ENCODE measurements around the gene PAPPA2.
"Not testable (repeated sequence)": the region's sequence is repeated elsewhere in the genome, so short reads cannot be mapped to it uniquely, and the experiment has no call there.

The PAPPA2 gene

GRCh38 chr1:176605176-176605575 is 142.2 kb downstream of the PAPPA2 start:
- DNase-seq = no peak

DNA sequence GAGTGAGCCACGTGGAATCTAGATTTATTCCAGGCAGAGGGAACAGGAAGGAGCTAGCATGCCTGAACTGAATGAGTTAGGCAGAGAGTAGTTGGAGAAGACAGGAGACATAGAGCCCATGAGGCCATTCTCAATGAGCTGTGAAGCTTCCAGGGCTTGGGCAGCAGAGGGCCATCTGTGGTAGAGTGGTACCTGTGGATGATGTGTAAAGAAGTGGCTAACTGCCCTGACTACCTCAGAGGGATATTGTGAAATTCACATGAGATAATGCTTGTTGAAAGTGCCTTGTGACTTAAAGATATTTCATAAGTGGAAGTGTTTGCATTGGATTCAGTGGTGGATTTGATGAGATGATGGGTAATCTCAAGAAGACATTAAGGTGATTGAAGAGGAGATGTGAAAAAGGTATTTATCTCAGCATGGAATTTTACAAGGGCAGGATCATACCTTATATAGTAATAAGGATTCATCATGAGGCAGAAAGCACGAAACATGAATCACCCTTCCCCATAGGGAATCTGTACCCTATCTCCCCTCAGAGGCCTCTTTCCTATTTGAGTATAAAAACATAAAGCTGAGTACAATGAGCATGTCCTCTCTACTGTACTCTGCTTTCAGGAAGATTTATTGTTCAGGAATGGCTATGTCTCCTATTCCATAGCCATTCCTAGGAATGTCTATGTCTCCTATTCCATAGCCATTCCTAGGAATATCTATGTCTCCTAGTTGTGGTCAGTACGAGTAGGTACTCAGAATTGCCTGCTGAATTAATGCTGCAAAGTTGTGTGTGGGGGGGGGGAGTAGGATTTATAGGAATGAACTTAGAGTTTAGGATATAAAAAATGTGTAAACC is 146.8 kb downstream of the PAPPA2 start:
- DNase-seq = no peak

DNA sequence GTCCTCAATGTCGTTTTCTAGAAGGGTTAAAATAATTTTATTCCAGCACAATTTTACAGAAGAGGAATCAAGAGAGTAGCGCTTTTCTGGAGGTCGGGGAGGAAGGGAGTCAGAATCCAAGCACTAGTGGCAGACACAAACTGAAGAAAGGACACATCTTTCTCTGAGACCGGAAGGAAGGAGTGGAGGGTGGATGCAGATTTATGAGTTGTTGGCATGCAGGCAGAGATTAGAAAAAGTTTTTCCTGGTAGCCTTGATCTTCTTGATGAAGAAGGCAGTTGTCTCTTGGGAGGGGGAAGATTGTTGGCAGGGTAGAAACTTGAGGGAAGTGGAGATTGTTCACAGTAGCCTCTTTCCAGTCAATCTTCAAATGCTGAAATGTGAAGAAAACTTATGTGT is 149.8 kb downstream of the PAPPA2 start:
- no peak for DNase-seq

DNA sequence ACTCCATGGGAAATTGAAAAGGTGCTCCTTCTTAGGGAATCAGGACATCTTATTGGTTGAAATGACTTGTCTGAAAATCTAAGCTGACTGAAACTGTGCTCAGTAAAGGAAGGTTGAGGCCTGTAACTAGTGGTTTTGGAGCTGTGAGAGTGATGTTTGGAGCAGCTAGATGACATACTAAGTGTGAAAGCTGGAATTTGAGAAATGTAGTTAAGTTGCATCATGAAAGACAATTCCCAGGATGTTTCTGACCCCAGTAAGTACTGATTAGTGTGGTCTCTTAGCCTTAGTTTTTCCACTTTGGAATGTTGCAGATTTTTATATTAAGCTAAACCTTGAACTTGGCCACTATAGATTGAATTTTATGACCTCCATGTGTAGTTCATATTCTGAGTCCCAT is 154.9 kb downstream of the PAPPA2 start:
- no peak for DNase-seq

DNA sequence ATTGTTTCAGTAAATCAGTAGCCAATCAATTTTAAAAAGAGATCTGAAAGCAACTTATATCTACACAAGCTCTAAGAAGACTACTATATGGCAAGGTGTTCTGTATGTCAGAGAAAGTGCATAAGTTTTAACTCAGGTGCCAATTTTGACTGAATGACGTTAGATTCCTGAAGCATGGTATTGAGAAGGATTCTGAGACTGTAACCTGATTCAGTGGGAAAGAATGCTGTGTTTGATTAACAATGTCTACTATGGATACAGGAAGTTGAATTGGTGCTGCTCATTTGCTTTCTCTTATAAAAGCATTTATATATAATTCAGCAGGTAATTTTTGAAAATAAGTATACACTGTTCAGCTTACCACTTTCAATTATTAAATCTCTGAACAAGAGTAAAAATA is 156.3 kb downstream of the PAPPA2 start:
- no peak for DNase-seq

DNA sequence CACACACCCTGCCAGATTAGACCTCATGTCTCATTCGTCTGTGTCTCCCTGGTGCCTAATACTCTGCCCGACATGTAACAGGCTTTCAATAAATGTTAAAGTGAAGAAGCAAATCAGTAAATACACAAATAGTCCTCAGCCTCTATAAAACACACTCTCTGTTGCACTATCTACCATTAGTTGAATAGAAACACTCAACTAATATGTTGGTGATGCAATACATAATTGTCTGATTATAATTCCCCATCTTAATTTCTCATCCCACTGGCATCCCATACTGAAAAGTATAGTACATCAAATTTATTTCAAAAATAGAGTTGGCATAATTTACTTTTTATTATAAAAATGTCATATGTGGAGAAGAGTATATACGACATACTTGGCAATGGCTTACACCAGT is 162.4 kb downstream of the PAPPA2 start:
- DNase-seq = no peak

DNA sequence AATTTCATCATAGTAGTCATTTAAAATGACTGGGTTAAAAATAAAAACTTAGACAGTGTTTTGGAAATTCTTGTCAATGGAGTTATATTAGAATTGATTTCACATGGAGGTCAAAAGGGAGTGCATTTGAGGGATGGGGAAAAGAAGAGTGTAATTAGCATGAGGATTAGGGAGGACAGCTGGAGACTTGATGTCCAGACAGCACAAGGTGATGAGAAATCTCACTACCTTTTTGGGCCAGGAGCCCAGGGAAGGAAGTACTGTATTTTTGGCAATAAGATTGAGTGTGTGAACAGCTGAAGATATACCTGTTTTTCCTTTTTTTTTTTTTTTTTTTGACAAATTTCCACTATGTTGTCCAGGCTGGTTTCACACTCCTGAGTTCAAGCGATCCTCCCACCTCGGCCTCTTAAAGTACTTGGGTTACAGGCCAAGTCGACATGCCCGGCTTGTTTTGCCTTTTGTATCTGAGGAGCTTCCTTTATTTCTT is 163.6 kb downstream of the PAPPA2 start:
- no peak for DNase-seq

DNA sequence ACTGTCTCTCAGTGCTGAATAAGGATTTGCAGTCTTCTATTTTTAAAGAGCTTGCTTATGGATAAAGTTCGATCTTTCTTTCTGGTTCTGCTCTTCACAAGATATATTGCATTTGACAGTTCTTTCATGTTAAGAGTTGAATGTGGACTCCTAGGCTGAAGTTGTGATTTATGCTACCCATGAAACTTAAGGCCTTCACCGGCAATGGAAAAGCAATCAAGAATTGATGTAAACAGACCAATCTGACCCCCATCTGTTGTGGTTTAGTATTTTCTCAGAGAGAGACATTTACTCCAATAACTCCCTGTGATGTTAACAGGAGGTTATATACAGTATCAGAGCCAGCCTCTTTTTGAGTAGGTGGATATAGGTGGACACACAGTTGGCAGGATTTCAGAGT is 165.8 kb downstream of the PAPPA2 start:
- no peak for DNase-seq

DNA sequence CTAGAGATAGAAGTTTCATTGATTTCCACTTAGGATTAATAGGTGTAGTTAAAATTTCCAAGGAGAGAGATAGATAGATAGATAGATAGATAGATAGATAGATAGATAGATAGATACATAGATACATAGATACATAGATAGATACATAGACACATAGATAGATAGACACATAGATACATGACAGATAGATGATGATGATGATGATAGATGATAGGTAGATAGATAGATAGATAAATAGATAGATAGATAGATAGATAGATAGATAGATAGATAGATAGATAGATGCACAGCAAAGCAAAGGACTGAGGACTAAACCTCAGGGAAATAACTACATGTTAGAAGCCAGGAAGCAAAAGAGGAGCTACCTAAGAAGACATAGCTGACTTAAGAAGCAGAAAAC is 171.8 kb downstream of the PAPPA2 start:
- DNase-seq = not testable (repeated sequence)

- DNase-seq = no peak
Observed at GRCh38 chr1:176638713-176639526, 175.9 kb downstream of the PAPPA2 start.

DNA sequence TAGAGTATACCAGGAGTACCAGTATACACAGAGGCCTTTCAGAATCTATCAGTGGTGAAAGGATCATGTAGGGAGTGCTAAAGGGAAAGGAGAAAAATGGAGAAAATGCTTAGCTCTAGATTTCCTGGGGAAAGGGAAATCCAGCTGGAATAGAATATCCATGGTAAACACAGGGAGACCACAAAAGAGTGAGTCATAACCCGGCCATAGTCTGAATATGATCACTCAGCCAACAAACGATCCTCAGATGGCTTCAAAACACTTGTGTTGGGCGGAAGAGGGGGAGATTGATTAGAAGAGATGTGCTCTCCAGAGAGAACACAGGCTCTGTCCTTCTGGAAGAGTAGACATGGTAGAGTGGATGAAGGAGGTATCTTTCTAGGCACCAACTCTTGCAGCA is 180.6 kb downstream of the PAPPA2 start:
- no peak for DNase-seq

DNA sequence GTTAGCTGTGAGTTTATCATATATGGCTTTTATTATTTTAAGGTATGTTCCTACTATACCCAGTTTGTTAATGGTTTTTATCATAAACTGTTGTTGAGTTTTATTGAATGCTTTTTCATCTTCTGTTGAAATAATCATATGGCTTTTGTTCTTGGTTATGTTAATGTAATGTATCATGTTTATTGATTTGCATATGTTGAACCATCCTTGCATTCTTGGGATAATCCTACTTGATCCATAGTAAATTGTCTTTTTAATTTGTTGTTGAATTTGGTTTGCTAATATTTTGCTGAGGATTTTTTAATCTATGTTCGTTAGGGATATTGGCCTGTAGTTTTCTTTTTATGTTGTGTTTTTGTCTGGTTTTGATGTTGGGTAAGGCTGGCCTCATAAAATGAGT is 185.6 kb downstream of the PAPPA2 start:
- DNase-seq = no peak

GRCh38 chr1:176656257-176656995 is 193.5 kb downstream of the PAPPA2 start:
- DNase-seq = no peak

DNA sequence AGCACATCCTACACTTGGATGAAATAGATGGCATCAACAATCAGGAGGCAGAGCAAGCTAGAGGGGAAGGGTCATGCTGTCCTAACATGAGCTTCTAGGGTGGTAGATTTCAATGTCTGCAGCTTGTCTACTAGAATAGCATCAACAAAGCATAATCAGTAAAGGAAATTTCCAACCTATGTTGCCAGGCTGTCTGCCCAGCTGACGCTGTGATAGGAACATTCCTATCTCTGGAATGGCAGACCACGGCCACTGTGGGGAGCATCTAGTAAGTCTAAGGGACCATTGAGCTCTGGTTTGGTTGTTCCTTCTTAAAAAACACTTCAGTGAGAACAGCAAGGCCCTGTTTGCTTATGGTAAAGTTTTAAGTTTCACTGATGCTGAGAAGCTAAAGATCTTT is 206.8 kb downstream of the PAPPA2 start:
- no peak for DNase-seq

DNA sequence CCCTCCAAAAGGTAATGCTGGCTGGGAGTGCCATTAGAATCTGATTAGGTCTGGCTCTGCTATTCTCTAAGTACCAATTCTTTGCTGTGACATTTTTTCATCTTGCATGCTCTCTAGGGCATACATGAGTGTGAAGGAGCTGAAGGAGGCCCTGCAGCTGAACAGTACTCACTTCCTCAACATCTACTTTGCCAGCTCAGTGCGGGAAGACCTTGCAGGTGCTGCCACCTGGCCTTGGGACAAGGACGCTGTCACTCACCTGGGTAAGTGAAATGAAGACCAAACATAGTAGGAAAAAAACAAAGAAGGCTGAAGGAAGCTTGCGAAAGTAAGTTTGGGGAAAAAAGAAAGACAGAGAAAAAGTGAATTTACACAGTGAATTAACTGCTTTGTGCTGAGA is 207.9 kb downstream of the PAPPA2 start:
- DNase-seq = no peak

- DNase-seq = no peak
Observed at GRCh38 chr1:176682830-176683535, 220.0 kb downstream of the PAPPA2 start.

GRCh38 chr1:176691251-176692228 is 228.6 kb downstream of the PAPPA2 start:
- DNase-seq = peak; percentile 64

- DNase-seq = no peak
Observed at GRCh38 chr1:176692431-176692830, 229.5 kb downstream of the PAPPA2 start.

GRCh38 chr1:176692988-176693696 is 230.2 kb downstream of the PAPPA2 start:
- no peak for DNase-seq

DNA sequence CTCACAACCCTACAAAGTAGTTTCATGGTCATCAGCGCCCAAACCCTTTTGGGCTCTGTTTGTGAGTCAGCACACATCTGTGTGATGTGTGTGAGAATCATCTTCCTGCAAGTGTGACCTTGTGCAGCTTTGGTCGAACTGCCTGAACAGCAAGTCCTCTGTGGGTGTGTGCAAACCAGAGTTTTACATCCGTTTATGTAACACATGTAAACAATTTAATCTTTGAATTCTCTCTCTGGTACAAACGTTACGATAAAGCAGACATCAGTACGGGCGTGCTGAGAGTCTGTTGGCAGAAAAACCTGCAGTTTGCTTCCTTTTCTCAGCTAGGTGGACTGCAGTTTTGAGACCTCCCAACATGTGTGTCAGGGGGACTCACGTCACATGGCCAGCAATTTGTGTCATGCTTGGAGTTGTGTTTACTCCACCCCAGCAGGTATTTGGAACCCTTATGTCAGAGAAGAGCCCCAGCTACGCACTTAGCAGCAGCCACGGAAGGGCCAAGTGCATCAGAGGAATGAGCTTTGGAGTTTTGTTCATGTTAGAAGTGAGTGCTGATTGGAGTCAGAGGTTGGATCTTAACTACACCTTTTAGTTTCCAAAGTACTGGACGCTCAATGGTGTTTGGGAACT is 230.8 kb downstream of the PAPPA2 start:
- DNase-seq = no peak

Measured in SHP77 treated with DMSO at 0.1 percent for 48 hours (cell line).